DMS114 treated with DMSO at 0.1 percent for 48 hours (cell line): ENCODE data around the gene GPRIN2.
"Not testable (repeated sequence)": the region's sequence is repeated elsewhere in the genome, so short reads cannot be mapped to it uniquely, and the experiment has no call there.

Experiments
- DNase-seq: peaks from one replicate; lab custom pipeline; 2025; ENCODE audit not compliant: unreplicated experiment; lab: John Stamatoyannopoulos, UW

The GPRIN2 gene

DNA sequence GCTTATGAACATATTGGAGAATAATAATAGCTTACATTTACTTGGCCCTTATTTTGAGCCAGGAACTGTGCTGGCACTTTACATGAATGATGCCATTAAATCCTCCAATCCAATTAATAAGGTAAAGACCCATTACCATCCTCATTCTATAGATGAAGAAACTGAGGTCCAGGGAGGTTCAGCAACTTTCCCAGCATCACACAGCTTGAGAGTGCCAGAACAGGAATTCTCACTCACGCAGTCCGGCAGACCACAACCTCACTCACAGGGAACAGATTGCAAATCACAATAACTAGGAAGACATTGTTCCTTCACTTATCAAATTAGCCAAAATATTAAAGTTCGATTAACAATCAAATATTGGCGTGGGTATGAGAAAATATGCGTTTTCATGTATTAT, 18.3 kb downstream of the GPRIN2 start:
- no peak for DNase-seq

GRCh38 chr10:46537309-46537708, 19.1 kb downstream of the GPRIN2 start:
- no peak for DNase-seq

- no peak for DNase-seq
Observed at GRCh38 chr10:46536781-46537180, 19.7 kb downstream of the GPRIN2 start.

DNA sequence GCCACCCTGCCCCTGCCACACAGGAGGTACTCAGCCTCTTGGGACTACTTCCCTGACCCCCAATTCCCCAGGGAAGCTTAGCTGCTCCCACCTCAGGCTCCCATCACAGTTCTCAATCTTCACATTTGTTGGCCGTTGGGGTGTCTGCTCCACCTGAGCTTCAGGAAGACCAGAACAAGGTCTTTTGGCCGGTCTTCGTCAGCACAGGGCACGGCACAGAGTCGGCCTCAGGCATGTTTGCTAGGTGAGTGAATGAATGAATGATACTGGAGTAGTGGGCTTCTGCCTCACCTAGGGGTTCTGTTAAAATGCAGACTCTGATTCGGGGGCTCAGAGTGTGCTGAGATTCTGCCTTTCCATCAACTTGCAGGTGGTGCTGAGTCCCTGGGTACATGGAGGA, 20.3 kb downstream of the GPRIN2 start:
- no peak for DNase-seq

- no peak for DNase-seq
Observed at GRCh38 chr10:46534828-46535524, 21.5 kb downstream of the GPRIN2 start.

- DNase-seq = not testable (repeated sequence)
Observed at GRCh38 chr10:46532256-46532655, 24.2 kb downstream of the GPRIN2 start.

- no peak for DNase-seq
Observed at GRCh38 chr10:46530249-46531186, 25.9 kb downstream of the GPRIN2 start.

DNA sequence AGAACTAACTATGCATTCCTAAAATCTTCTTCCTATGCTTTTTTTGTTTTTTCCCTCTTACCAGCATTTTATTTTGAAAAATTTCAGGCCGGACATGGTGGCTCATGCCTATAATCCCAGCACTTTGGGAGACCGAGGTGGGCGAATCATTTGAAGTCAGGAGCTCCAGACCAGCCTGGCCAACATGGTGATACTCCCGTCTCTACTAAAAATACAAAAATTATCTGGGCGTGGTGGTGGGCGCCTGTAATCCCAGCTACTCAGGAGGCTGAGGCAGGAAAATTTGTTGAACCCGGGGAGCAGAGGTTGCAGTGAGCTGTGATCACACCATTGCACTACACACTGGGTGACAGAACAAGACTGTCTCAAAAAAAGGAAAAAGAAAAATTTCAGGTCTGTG, 26.7 kb downstream of the GPRIN2 start:
- not testable (repeated sequence) for DNase-seq

GRCh38 chr10:46528675-46529615, 27.5 kb downstream of the GPRIN2 start:
- no peak for DNase-seq

DNA sequence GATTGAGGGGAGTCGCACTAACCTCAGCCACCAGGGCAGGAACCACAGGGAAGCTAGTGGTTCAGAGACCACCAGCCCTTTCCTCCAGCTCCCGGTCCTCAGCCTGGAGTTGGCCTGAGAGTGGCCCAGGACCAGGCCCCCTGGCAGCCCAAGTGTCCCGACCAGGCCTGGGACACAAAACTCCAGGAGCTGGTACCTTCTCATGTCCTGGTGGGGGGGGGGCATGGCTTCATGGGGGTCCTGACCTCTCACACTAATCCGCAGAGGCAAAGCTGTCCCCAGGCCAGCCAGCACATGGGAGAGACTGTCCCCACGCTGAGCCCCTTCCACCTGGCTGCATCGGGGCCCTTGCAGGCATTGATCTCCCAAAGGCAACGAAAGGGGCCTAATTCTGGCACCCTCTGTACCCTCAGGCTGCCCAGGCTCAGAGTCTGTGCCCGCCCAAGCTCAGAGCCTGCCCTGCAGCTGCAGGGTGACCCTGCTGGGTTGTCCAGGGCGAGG, 28.2 kb downstream of the GPRIN2 start:
- DNase-seq = no peak

GRCh38 chr10:46527241-46527811, 29.1 kb downstream of the GPRIN2 start:
- DNase-seq = no peak

DNA sequence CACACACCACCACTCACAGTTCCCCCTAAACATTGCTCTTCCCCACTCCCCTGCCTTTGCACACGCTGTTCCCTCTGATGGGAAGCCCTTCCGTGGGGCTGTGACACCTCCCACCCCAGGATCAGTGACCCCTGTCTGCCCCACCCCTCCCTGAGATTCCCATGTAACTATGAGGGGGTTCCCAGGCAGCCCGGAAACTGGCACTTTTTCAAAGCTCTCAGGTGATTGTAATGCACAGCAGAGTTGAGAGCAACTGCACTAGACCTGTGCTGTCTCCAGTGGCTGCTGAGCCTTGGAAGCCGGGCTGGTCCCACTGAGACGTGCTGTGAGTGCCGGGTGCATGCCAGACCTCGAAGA, 29.8 kb downstream of the GPRIN2 start:
- DNase-seq = no peak

- no peak for DNase-seq
Observed at GRCh38 chr10:46525824-46526681, 30.4 kb downstream of the GPRIN2 start.

DNA sequence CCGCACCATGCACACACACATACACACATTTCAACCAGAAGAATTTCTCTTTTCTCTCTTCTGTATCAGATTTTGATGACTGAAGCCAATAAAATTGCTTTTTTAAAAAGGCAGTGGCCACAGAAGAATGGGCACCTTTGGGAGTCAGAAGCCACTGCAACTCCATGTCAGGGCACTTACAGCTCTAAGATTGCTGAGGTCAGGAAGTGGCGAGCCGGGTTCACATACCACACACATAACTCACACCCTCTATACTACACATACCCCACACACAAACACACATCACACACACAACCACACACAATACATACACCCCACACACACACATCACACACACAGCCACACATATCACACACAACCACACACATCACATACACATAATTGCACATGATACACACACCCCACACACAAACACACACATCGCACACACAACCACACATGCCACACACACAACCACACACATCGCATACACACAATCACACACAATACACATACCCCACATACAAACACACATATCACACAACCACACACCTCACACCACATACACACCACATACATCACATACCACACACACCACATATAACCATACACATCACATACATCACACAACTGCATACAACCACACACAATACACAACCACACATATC, 31.2 kb downstream of the GPRIN2 start:
- DNase-seq = peak; percentile 34

GRCh38 chr10:46524472-46525176, 31.8 kb downstream of the GPRIN2 start:
- DNase-seq = no peak

DNA sequence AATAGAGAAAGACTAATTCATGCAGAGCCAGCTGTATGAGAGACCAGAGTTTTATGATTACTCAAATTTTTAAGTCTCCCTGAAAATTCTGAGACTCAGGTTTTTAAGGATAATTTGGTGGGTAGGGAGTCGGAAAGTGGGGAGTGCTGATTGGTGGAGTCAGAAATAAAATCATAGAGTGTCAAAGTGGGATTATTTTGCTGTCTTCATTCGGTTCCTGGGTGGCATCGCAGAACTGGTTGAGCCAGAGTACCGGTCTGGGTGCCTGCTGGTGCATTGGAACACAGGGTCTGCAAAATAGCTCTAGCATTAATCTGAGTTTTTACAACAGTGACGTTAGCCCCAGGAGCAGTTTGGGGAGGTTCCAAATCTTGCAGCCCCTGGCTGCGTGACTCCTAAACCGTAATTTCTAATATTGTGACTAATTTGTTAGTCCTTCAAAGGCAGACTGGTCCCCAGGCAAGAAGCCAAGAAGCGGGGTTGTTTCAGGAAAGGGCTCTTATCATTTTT, 32.4 kb downstream of the GPRIN2 start:
- DNase-seq = no peak

DNA sequence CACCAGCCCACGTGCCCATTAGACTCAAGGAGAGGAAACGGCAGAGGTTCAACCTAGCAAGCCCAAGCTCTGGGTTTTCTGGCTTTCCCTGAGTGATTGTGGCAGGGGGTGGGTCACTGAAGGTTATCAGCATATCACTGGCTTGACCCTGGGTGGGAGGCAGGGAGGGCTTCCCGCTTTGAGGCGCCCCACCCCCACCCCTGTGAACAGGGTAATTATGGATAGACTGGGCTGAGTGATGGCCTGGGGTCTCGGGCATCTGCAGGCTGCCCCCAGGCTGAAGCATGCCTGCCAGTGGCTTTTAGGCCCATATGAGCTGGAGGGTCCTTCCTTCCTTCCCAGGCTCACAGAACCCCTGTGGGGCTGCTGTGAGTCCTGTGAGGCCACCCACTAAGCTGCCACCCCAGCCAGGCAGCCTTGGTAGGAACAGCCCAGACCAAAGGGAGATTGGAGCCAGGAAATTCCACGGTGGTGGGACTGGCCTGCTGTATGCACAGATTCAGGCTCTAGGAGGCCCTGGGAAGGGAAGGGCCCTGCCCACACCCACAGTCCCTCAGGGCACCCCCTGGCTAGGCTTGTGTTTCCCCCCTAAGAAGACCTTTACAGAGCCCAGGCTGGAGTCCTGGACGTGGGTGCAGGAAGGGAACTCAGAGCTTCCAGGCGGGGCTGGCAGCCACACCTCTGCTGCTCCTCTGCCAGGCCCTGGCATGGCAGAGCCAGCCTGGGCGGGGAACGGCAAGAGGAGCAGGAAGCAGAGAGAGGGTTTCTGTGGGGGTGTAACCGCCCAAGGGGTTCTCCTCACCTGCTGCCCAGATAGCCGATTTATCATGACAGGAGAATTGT, 33.1 kb downstream of the GPRIN2 start:
- no peak for DNase-seq
